Breast epithelium (tissue), 4 donors: ENCODE measurements around the gene RTEL1. TPM values are rescaled to one million over a fixed set of nuclear protein-coding genes. Genes with fewer than 3 reads are reported as not detected.
"Not testable (repeated sequence)": the region's sequence is repeated elsewhere in the genome, so short reads cannot be mapped to it uniquely, and the experiment has no call there.

Source experiments
- DNase-seq, 2 donors: peaks; one replicate each; pipeline ENCODE4 v3.0.0-alpha.2; 2019; ENCODE audit warnings: low spot score in 2 of 2
- H3K27ac ChIP-seq, 2 donors: fragments of 200-600 bp; sonication (generic) in 1 of 2; one replicate each; pipeline ENCODE4 v1.5.1; 2016 to 2019; ENCODE audit warnings: mild to moderate bottlenecking in 1 of 2
- H3K27me3 ChIP-seq, 2 donors: fragments of 200-600 bp; sonication (generic) in 1 of 2; one replicate each; pipeline versions ENCODE4 v1.5.1 to v1.6.0; 2017 to 2019; ENCODE audit warnings: control low read depth in 1 of 2, mild to moderate bottlenecking in 1 of 2
- H3K36me3 ChIP-seq: fragments of 200-600 bp; one replicate; pipeline ENCODE4 v1.5.1; 2019
- H3K4me1 ChIP-seq, 2 donors: fragments of 200-600 bp; sonication (generic); one replicate each; pipeline ENCODE4 v1.5.1; 2016 to 2019; ENCODE audit warnings: control low read depth in 1 of 2
- H3K4me3 ChIP-seq, 3 donors: fragments of 200-600 bp; sonication (generic); 1 replicate in 2 of 3; 2 replicates in 1 of 3; pipeline ENCODE4 v1.5.1; 2016 to 2019; ENCODE audit warnings: mild to moderate bottlenecking in 3 of 3, moderate library complexity in 2 of 3
- H3K9me3 ChIP-seq, 2 donors: fragments of 200-600 bp; sonication (generic) in 1 of 2; one replicate each; pipeline ENCODE4 v1.5.1; 2016 to 2019; ENCODE audit warnings: control low read depth in 1 of 2
- CTCF ChIP-seq, 3 donors: fragments of 450-650 bp; IDR thresholded peaks; one replicate each; pipeline ENCODE4 v1.5.1; 2016 to 2017; ENCODE audit warnings: antibody characterized with exemption in 3 of 3, mild to moderate bottlenecking in 3 of 3, moderate library complexity in 3 of 3
- POLR2A ChIP-seq: fragments of 450-650 bp; IDR thresholded peaks from one replicate; pipeline ENCODE4 v1.6.1; 2016; ENCODE audit warnings: antibody characterized with exemption, mild to moderate bottlenecking, moderate library complexity
- POLR2AphosphoS5 ChIP-seq, 3 donors: sonication (generic); formaldehyde crosslinking; IDR thresholded peaks; one replicate each; pipeline ENCODE4 v1.6.1; 2017; ENCODE audit warnings: antibody characterized with exemption in 3 of 3
- intact Hi-C: fragments of 100-400 bp; cut with DNase I; formaldehyde crosslinking; loops from one replicate; pipeline ENCODE4 v1.15.1; 2023; ENCODE audit warnings: low total_unique reads
- total RNA-seq, 3 donors: library from RNA; depleted of rRNA; stranded (reverse); fragments of >200 nt; gene quantifications; one replicate each; pipeline ENCODE4 v1.1.0, GENCODE V29; 2016

RTEL1 gene
- total RNA-seq, 3 donors from 2014 or later = 12.5 to 22.3 (median 15.1) TPM

DNA sequence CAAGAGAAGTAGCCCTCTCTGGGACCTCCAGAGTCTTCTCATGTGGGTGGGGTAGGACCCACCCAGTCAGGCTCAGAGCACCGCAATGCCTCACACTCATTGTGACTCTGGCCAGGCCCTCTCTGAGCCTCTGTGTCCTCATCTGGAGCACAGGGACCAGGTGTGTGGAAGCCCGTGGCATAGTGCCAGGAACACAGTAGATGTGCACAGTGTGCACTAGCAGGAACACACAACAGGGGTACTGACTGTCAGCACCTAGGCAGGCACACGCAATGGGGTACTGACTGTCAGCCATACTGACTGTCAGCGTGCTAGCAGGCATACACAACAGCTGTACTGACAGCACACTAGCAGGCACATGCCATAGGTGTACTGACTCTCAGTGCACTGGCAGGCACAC, 2.9 kb upstream of the RTEL1 start:
- H3K27ac ChIP-seq = no peak overlapping the region
- H3K4me1 ChIP-seq = peaks cover 17 to 19% of the 10 kb centered on the region in 2 donors
- no peak for DNase-seq
- H3K4me3 ChIP-seq = no peak overlapping the region
- TF ChIP-seq POLR2AphosphoS5 (IDR thresholded peaks at IDR 0.05) (no peak), CTCF (IDR thresholded peaks at IDR 0.05) (no peak), POLR2A (no peak)
- H3K36me3 ChIP-seq = no peaks in the 10 kb centered on the region
- no peaks in the 10 kb centered on the region for H3K9me3 ChIP-seq
- H3K27me3 ChIP-seq = no peaks in the 10 kb centered on the region
- intact Hi-C loops = no loop called here

DNA sequence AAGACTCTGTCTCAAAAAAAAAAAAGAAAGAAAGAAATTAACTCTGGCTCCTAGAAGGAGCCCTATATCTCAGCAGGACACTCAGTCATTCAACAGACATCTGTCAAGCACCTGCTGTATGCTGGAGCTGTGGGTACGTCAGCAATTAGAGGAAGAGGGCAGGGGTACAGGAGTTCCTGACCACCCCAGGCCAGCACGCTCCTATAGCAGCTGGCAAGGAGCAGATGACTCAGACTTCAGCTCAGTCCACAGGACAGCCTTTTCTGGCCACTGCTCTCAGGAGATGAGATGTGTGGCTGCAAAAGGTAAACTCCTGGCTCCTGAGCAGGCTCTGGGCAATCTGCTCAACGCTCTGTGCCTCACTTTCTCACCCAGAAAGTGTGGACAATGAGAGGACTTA, 1.7 kb upstream of the RTEL1 start:
- H3K4me1 ChIP-seq = peaks cover 17 to 19% of the 10 kb centered on the region in 2 donors
- TF ChIP-seq CTCF (IDR thresholded peaks at IDR 0.05) (no peak), POLR2A (no peak), POLR2AphosphoS5 (IDR thresholded peaks at IDR 0.05) (no peak)

DNA sequence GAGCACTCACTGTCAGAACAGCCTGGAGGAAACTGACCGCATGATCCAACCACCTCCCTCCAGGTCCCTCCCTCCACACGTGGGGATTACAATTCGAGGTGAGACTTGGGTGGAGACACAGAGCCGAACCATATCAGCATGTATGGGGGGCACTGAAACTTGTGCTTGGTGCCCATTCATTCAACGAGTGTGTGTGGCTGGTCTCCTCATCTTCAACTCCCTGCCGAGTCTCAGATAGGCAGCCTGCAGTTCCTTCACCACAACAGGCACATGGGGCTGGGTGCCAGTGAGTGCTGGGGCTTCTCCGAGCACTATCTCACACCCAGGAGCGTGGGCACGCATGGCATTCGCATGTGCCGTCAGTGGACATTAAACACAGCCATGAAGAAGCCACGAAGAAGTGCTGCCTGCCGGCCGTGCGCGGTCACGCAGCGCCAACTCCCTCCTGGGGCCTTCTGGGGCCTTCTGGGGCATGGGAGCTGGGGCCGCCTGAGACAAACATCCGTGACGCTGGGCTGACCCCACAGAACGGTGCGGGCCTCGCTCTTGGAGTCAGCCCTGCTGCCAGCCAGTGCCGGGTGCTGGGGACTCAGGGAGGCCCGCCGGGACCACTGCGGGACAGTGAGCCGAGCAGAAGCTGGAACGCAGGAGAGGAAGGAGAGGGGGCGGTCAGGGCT, 714 bp upstream of the RTEL1 start:
- DNase-seq = no peak
- Histone ChIP-seq H3K4me3 (peak overlapping the region; percentile 58 to 82 (median 73)), H3K27me3 (no peaks in the 10 kb centered on the region), H3K4me1 (peaks cover 12 to 17% of the 10 kb centered on the region in 2 donors), H3K9me3 (no peaks in the 10 kb centered on the region), H3K36me3 (no peaks in the 10 kb centered on the region), H3K27ac (peak overlapping the region; percentile 82 to 94)
- no peak for TF ChIP-seq POLR2AphosphoS5 (IDR thresholded peaks at IDR 0.05)
- TF ChIP-seq POLR2A = no peak
- intact Hi-C loops = no loop called here

More for the DNA sequence above, 1.7 kb upstream of the RTEL1 start:
- H3K27ac ChIP-seq = peak overlapping the region in 1 of 2 donors; percentile 32
- intact Hi-C loops = no loop called here
- H3K4me3 ChIP-seq = no peak overlapping the region
- no peaks in the 10 kb centered on the region for H3K9me3 ChIP-seq
- H3K36me3 ChIP-seq = no peaks in the 10 kb centered on the region
- DNase-seq = no peak
- no peaks in the 10 kb centered on the region for H3K27me3 ChIP-seq

DNA sequence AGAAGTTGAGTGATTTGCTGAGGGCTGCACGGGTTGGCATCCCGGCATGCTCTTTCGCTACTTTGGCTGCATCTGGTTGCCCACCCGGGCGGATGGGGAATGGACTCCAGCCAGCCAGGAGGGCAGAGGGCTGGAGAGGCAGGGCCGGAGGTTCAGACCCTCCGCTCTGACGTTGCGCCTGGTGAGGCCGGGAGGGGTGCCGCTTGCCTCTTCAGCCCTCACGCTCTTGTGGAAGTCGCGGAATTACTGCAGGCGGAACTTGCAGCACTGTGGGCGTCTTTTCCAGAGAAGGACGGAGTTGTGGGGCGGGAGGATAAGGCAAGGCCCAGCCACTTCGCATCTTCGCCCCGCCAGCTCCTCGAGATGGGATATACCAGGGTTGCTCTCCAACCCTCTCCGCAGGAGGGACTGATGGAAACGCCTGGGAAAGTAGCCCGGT, 656 bp downstream of the RTEL1 start:
- H3K4me1 ChIP-seq = peaks cover 4 to 17% of the 10 kb centered on the region in 2 donors
- no peaks in the 10 kb centered on the region for H3K27me3 ChIP-seq
- TF ChIP-seq POLR2A (no peak), POLR2AphosphoS5 (IDR thresholded peaks at IDR 0.05) (no peak), CTCF (IDR thresholded peaks at IDR 0.05) (no peak)
- no peaks in the 10 kb centered on the region for H3K9me3 ChIP-seq
- DNase-seq = no peak
- no peaks in the 10 kb centered on the region for H3K36me3 ChIP-seq
- peak overlapping the region; percentile 82 to 94 for H3K27ac ChIP-seq
- H3K4me3 ChIP-seq = peak overlapping the region; percentile 58 to 82 (median 73)
- intact Hi-C loops = no loop called here

GRCh38 chr20:63659370-63659769, 1.3 kb downstream of the RTEL1 start:
- Histone ChIP-seq H3K4me1 (peaks cover 4 to 17% of the 10 kb centered on the region in 2 donors), H3K9me3 (no peaks in the 10 kb centered on the region), H3K36me3 (no peaks in the 10 kb centered on the region), H3K27me3 (no peaks in the 10 kb centered on the region), H3K27ac (peak overlapping the region; percentile 82 to 94), H3K4me3 (peak overlapping the region; percentile 58 to 82 (median 73))
- intact Hi-C loops = no loop called here
- TF ChIP-seq POLR2AphosphoS5 (IDR thresholded peaks at IDR 0.05) (no peak), CTCF (IDR thresholded peaks at IDR 0.05) (no peak), POLR2A (no peak)
- DNase-seq = no peak

- H3K27ac ChIP-seq, H3K36me3 ChIP-seq, H3K9me3 ChIP-seq, intact Hi-C loops, DNase-seq, H3K4me3 ChIP-seq, H3K27me3 ChIP-seq: not testable (repeated sequence)
- peaks cover 4 to 17% of the 10 kb centered on the region in 2 donors for H3K4me1 ChIP-seq
Observed at GRCh38 chr20:63660174-63660573, 2.1 kb downstream of the RTEL1 start.
